H9 (cell line): ENCODE results near the gene IL11RA. TPM values are rescaled to one million over a fixed set of nuclear protein-coding genes. Genes with fewer than 3 reads are reported as not detected.

Experiments used
- DNase-seq: peaks from one replicate; pipeline ENCODE4 v3.0.0-alpha.2; 2017
- H2AFZ ChIP-seq: one replicate; pipeline ENCODE4 v1.6.1; 2013; ENCODE audit warnings: mild to moderate bottlenecking, low read length, control low read depth, moderate library complexity
- H2AK5ac ChIP-seq: 2 replicates; pipeline ENCODE4 v1.6.1; 2013; ENCODE audit warnings: low read length, control low read depth, mixed read lengths; ENCODE audit not compliant: insufficient read length
- H2BK120ac ChIP-seq: one replicate; pipeline ENCODE4 v1.6.1; 2013; ENCODE audit warnings: low read depth, mild to moderate bottlenecking, low read length, control low read depth, inconsistent platforms; ENCODE audit not compliant: poor library complexity, severe bottlenecking
- H2BK12ac ChIP-seq: 2 replicates; pipeline ENCODE4 v1.6.1; 2013; ENCODE audit warnings: low read length, control low read depth, mixed read lengths, low read depth; ENCODE audit not compliant: insufficient read length
- H2BK15ac ChIP-seq: 2 replicates; pipeline ENCODE4 v1.6.1; 2013; ENCODE audit warnings: low read depth, low read length, control low read depth
- H2BK20ac ChIP-seq: one replicate; pipeline ENCODE4 v1.6.1; 2013; ENCODE audit warnings: low read depth, mild to moderate bottlenecking, low read length, control low read depth, inconsistent platforms; ENCODE audit not compliant: poor library complexity, severe bottlenecking
- H2BK5ac ChIP-seq: 2 replicates; pipeline ENCODE4 v1.6.1; 2013; ENCODE audit warnings: low read length, control low read depth, mixed read lengths; ENCODE audit not compliant: insufficient read length
- H3K14ac ChIP-seq: 2 replicates; pipeline ENCODE4 v1.6.1; 2013; ENCODE audit warnings: low read length, control low read depth; ENCODE audit not compliant: insufficient read depth
- H3K18ac ChIP-seq: 2 replicates; pipeline ENCODE4 v1.6.1; 2013; ENCODE audit warnings: low read depth, mild to moderate bottlenecking, mixed read lengths, low read length, control low read depth; ENCODE audit not compliant: insufficient read length
- H3K23ac ChIP-seq: 2 replicates; pipeline ENCODE4 v1.6.1; 2013; ENCODE audit warnings: low read length, control low read depth, mixed read lengths, low read depth; ENCODE audit not compliant: insufficient read length
- H3K23me2 ChIP-seq: 2 replicates; pipeline ENCODE4 v1.6.1; 2013; ENCODE audit warnings: low read depth, mild to moderate bottlenecking, mixed read lengths, low read length, control low read depth; ENCODE audit not compliant: insufficient read length, poor library complexity, severe bottlenecking
- H3K27ac ChIP-seq: 2 replicates; pipeline ENCODE4 v1.5.1; 2013; ENCODE audit warnings: low read length, control low read depth, mixed read lengths, low read depth; ENCODE audit not compliant: insufficient read length
- H3K27me3 ChIP-seq: 2 replicates; pipeline ENCODE4 v1.6.1; 2013; ENCODE audit warnings: low read length, control low read depth, inconsistent platforms; ENCODE audit not compliant: insufficient read depth
- H3K4ac ChIP-seq: 2 replicates; pipeline ENCODE4 v1.6.1; 2013; ENCODE audit warnings: low read depth, mild to moderate bottlenecking, control low read depth, inconsistent platforms, low read length, moderate library complexity
- H3K4me1 ChIP-seq: 2 replicates; pipeline ENCODE4 v1.6.1; 2013; ENCODE audit warnings: low read length, control low read depth, inconsistent platforms; ENCODE audit not compliant: insufficient read depth
- H3K4me2 ChIP-seq: 2 replicates; pipeline ENCODE4 v1.6.1; 2013; ENCODE audit warnings: low read length, control low read depth, mixed read lengths; ENCODE audit not compliant: insufficient read length, insufficient read depth
- H3K56ac ChIP-seq: 2 replicates; pipeline ENCODE4 v1.6.1; 2013; ENCODE audit warnings: low read depth, mild to moderate bottlenecking, mixed read lengths, low read length, control low read depth; ENCODE audit not compliant: insufficient read length
- H3K79me1 ChIP-seq: 2 replicates; pipeline ENCODE4 v1.6.1; 2013; ENCODE audit warnings: low read depth, mild to moderate bottlenecking, moderate library complexity, low read length, control low read depth, inconsistent platforms; ENCODE audit not compliant: insufficient read depth, poor library complexity, severe bottlenecking
- H3K79me2 ChIP-seq: 2 replicates; pipeline ENCODE4 v1.6.1; 2013; ENCODE audit warnings: low read length, control low read depth, inconsistent platforms; ENCODE audit not compliant: insufficient read depth
- H3K9ac ChIP-seq: 2 replicates; pipeline ENCODE4 v1.6.1; 2013; ENCODE audit warnings: low read length, control low read depth, mixed read lengths; ENCODE audit not compliant: insufficient read length; ENCODE audit errors: extremely low read depth
- H3K9me3 ChIP-seq: one replicate; pipeline ENCODE4 v1.6.1; 2013; ENCODE audit warnings: low read depth, low read length, inconsistent platforms; ENCODE audit not compliant: control insufficient read depth
- H3T11ph ChIP-seq: one replicate; pipeline ENCODE4 v1.6.1; 2013; ENCODE audit warnings: mild to moderate bottlenecking, low read length, control low read depth, inconsistent platforms
- H4K20me1 ChIP-seq: one replicate; pipeline ENCODE4 v1.6.1; 2013; ENCODE audit not compliant: control insufficient read depth, insufficient read length, insufficient read depth
- H4K5ac ChIP-seq: 2 replicates; pipeline ENCODE4 v1.6.1; 2013; ENCODE audit warnings: low read depth, mild to moderate bottlenecking, mixed read lengths, low read length, control low read depth; ENCODE audit not compliant: insufficient read length
- H4K8ac ChIP-seq: replicated peaks from 2 replicates; pipeline ENCODE4 v1.6.1; 2013; ENCODE audit warnings: low read length, control low read depth, mixed read lengths, low read depth; ENCODE audit not compliant: insufficient read length
- H4K91ac ChIP-seq: 2 replicates; pipeline ENCODE4 v1.6.1; 2013; ENCODE audit warnings: low read depth, mild to moderate bottlenecking, moderate library complexity, mixed read lengths, low read length, control low read depth; ENCODE audit not compliant: insufficient read length
- H3K27ac Mint-ChIP-seq, 3 experiments: 2 replicates in 2 of 3; 3 replicates in 1 of 3; pipeline ENCODE4 v1.8.0; 2020 to 2021; ENCODE audit warnings: mixed read lengths in 3 of 3, mild to moderate bottlenecking in 1 of 3, moderate library complexity in 1 of 3
- H3K27me3 Mint-ChIP-seq: 2 replicates; pipeline ENCODE4 v1.8.0; 2021; ENCODE audit warnings: low read depth, mild to moderate bottlenecking, moderate library complexity, mixed read lengths
- H3K36me3 Mint-ChIP-seq, 3 experiments: 2 replicates in 2 of 3; 3 replicates in 1 of 3; pipeline ENCODE4 v1.8.0; 2020 to 2021; ENCODE audit warnings: low read depth in 3 of 3, mixed read lengths in 3 of 3; ENCODE audit not compliant: insufficient read depth in 1 of 3
- H3K4me1 Mint-ChIP-seq, 2 experiments: 2 replicates each; pipeline ENCODE4 v1.8.0; 2020; ENCODE audit warnings: mixed read lengths in 2 of 2
- H3K4me3 Mint-ChIP-seq, 2 experiments: 2 replicates in 1 of 2; 3 replicates in 1 of 2; pipeline ENCODE4 v1.8.0; 2020 to 2021; ENCODE audit warnings: mild to moderate bottlenecking in 2 of 2, mixed read lengths in 2 of 2, moderate library complexity in 1 of 2
- H3K9me3 Mint-ChIP-seq, 2 experiments: 2 replicates in 1 of 2; 3 replicates in 1 of 2; pipeline ENCODE4 v1.8.0; 2020; ENCODE audit warnings: mild to moderate bottlenecking in 2 of 2, mixed read lengths in 2 of 2, moderate library complexity in 1 of 2
- CTCF ChIP-seq: fragments of 200-600 bp; sonication (generic); conservative IDR thresholded peaks from 3 replicates; pipeline ENCODE4 v1.8.0; 2021; ENCODE audit warnings: antibody characterized with exemption, mild to moderate bottlenecking
- WGBS: extraction: QIAGEN DNeasy Blood & Tissue Kit; methylation state at CpG from one replicate; pipeline ENCODE4 v1.1.7; 2013; ENCODE audit warnings: missing lambda C conversion rate, low lambda C conversion rate, mixed read lengths; ENCODE audit not compliant: insufficient read length; ENCODE audit errors: extremely low coverage; 5-methylcytosine and 5-hydroxymethylcytosine counted together
- total RNA-seq: library from RNA; stranded (reverse); gene quantifications from 2 replicates; pipeline ENCODE4 v1.2.1, GENCODE V29; 2021

Gene IL11RA
- total RNA-seq, 1 experiment from 2014 or later: 8.7 TPM

- H3K56ac ChIP-seq: no peak overlapping the region
- no peak for DNase-seq
- H3K9ac ChIP-seq: no peak overlapping the region
- Mint-ChIP-seq H3K27ac (no peak overlapping the region), H3K9me3 (no peaks in the 10 kb centered on the region), H3K36me3 (peaks cover 1 to 5% (median 3%) of the 10 kb centered on the region in 3 experiments; a peak in 4 of 7 replicates), H3K4me3 (no peak overlapping the region), H3K27me3 (no peaks in the 10 kb centered on the region; the same call in 1 of the 2 replicates), H3K4me1 (peaks cover 31 to 40% of the 10 kb centered on the region in 2 experiments)
- no peaks in the 10 kb centered on the region for H3K9me3 ChIP-seq
- H2BK5ac ChIP-seq: no peak overlapping the region
- H3K79me2 ChIP-seq: peaks cover 2% of the 10 kb centered on the region; the same call in 1 of the 2 replicates
- no peak for TF ChIP-seq CTCF
- no peak overlapping the region for H2BK20ac ChIP-seq
- H3K27me3 ChIP-seq: no peaks in the 10 kb centered on the region
- H2BK15ac ChIP-seq: no peak overlapping the region
- H3K27ac ChIP-seq: no peak overlapping the region
- H3K23ac ChIP-seq: no peak overlapping the region
- H2BK12ac ChIP-seq: no peak overlapping the region
- H2AFZ ChIP-seq: no peak overlapping the region
- no peak overlapping the region for H4K5ac ChIP-seq
- no CpG with 5 or more reads among the region's 1 CpG for WGBS
- no peak overlapping the region for H3K18ac ChIP-seq
- no peak overlapping the region for H3K4ac ChIP-seq
- H4K8ac ChIP-seq: no peak overlapping the region
- H2AK5ac ChIP-seq: no peak overlapping the region
- H2BK120ac ChIP-seq: no peak overlapping the region
- H3K79me1 ChIP-seq: no peaks in the 10 kb centered on the region
- peaks cover 13% of the 10 kb centered on the region; the same call in 1 of the 2 replicates for H3K4me1 ChIP-seq
- H3K4me2 ChIP-seq: no peak overlapping the region
- H3T11ph ChIP-seq: no peak overlapping the region
- H4K20me1 ChIP-seq: no peaks in the 10 kb centered on the region
- peaks cover 13% of the 10 kb centered on the region for H3K23me2 ChIP-seq
- no peak overlapping the region for H4K91ac ChIP-seq
- no peak overlapping the region for H3K14ac ChIP-seq
These were observed 9.3 kb upstream of the IL11RA start for GRCh38 chr9:34642679-34643078.
